GM12878 (cell line): Measurements from ENCODE around the gene NTN1. TPM values are rescaled to one million over a fixed set of nuclear protein-coding genes. Genes with fewer than 3 reads are reported as not detected.

Source experiments
- ATAC-seq: fragments of 200-7000 bp; cut with Tn5 transposase; 3 replicates; pipeline ENCODE4 v1.9.1; 2020; ENCODE audit warnings: mild to moderate bottlenecking, moderate library complexity
- BruUV-seq: library from RNA; stranded (reverse); fragments of 400-500 nt; replicated peaks from 2 replicates; lab custom pipeline; 2021; lab: Mats Ljungman, UMichigan
- CTCF ChIA-PET: fragments of 300-600 bp; sonication (Branson Sonifier 250); formaldehyde crosslinking; extraction: SDS; loops from one replicate; lab custom pipeline; 2021; ENCODE audit warnings: inconsistent platforms; lab: Yijun Ruan, JAX
- POLR2A ChIA-PET: fragments of 350-600 bp; formaldehyde crosslinking; extraction: SDS; loops from one replicate; lab custom pipeline; 2021; ENCODE audit warnings: inconsistent platforms; lab: Charles Lee
- RAD21 ChIA-PET: fragments of 300-600 bp; sonication (Branson Sonifier 250); formaldehyde crosslinking; loops from one replicate; lab custom pipeline; 2023; ENCODE audit warnings: antibody characterized with exemption; ENCODE audit not compliant: unreplicated experiment; lab: Charles Lee
- SMC1A ChIA-PET: fragments of 300-600 bp; sonication (Branson Sonifier 250); formaldehyde crosslinking; loops from one replicate; lab custom pipeline; 2023; ENCODE audit not compliant: unreplicated experiment, uncharacterized antibody; lab: Charles Lee
- DNase-seq: peaks from one replicate; pipeline ENCODE4 v3.0.0-alpha.2; 2011; ENCODE audit warnings: low read depth, low spot score
- FAIRE-seq: peaks from 3 replicates; lab custom pipeline; 2011; peaks lifted over from hg19 to GRCh38; lab: Jason Lieb, UNC
- H2AFZ ChIP-seq: 2 replicates; pipeline ENCODE4 v1.6.0; 2011; ENCODE audit warnings: low read depth, low read length, control low read depth; ENCODE audit not compliant: control insufficient read depth
- H3K27ac ChIP-seq: 2 replicates; pipeline ENCODE4 v1.5.1; 2011; ENCODE audit warnings: control low read depth; ENCODE audit not compliant: control insufficient read depth, insufficient read depth
- H3K27me3 ChIP-seq, 2 experiments: replicated peaks in 1 of 2; 2 replicates each; pipeline versions ENCODE4 v1.6.0 to v1.6.1; 2011; ENCODE audit warnings: low read length in 1 of 2; ENCODE audit not compliant: control insufficient read depth in 2 of 2, insufficient read depth in 2 of 2
- H3K36me3 ChIP-seq, 2 experiments: 2 replicates each; pipeline ENCODE4 v1.5.1; 2011; ENCODE audit warnings: low read length in 1 of 2; ENCODE audit not compliant: control insufficient read depth in 2 of 2, insufficient read depth in 2 of 2
- H3K4me1 ChIP-seq: 2 replicates; pipeline ENCODE4 v1.6.1; 2011; ENCODE audit warnings: mild to moderate bottlenecking, low read length, moderate library complexity, mixed read lengths; ENCODE audit not compliant: control insufficient read depth, insufficient read depth
- H3K4me2 ChIP-seq: 2 replicates; pipeline ENCODE4 v1.6.0; 2011; ENCODE audit warnings: control low read depth; ENCODE audit not compliant: control insufficient read depth, insufficient read depth
- H3K4me3 ChIP-seq: fragments of 200-600 bp; sonication (generic); 2 replicates; pipeline ENCODE4 v1.5.1; 2016
- H3K79me2 ChIP-seq: 2 replicates; pipeline ENCODE4 v1.6.0; 2011; ENCODE audit warnings: low read length; ENCODE audit not compliant: control insufficient read depth, insufficient read depth
- H3K9ac ChIP-seq: 2 replicates; pipeline ENCODE4 v1.8.0; 2011; ENCODE audit warnings: low read length, control low read depth, mixed read lengths; ENCODE audit not compliant: control insufficient read depth, insufficient read depth
- H3K9me3 ChIP-seq: replicated peaks from 3 replicates; pipeline ENCODE4 v1.5.1; 2011; ENCODE audit warnings: mild to moderate bottlenecking, low read length; ENCODE audit not compliant: control insufficient read depth, insufficient read depth
- H4K20me1 ChIP-seq: 2 replicates; pipeline ENCODE4 v1.6.0; 2011; ENCODE audit not compliant: control insufficient read depth, insufficient read depth
- CHD1 ChIP-seq: IDR thresholded peaks from 2 replicates; pipeline ENCODE4 v1.6.1; 2012; ENCODE audit warnings: low read depth, low read length, improper control_type of control experiment
- DPF2 ChIP-seq: fragments of 450-650 bp; IDR thresholded peaks from 2 replicates; pipeline ENCODE4 v1.6.1; 2017; ENCODE audit warnings: mild to moderate bottlenecking
- MYB ChIP-seq: fragments of 150-350 bp; IDR thresholded peaks from 2 replicates; pipeline ENCODE4 v1.6.1; 2014; ENCODE audit warnings: mild to moderate bottlenecking, low read depth, low read length, borderline replicate concordance
- NFXL1 ChIP-seq: fragments of 450-650 bp; IDR thresholded peaks from 2 replicates; pipeline ENCODE4 v1.6.1; 2017; ENCODE audit warnings: antibody characterized with exemption, mild to moderate bottlenecking, borderline replicate concordance
- TCF12 ChIP-seq: IDR thresholded peaks from 2 replicates; pipeline ENCODE4 v1.6.1; 2011; ENCODE audit warnings: low read depth, mild to moderate bottlenecking, low read length
- ZBTB40 ChIP-seq: fragments of 450-650 bp; IDR thresholded peaks from 2 replicates; pipeline ENCODE4 v1.6.1; 2016; ENCODE audit warnings: mild to moderate bottlenecking, moderate library complexity, borderline replicate concordance
- WGBS: methylation state at CpG from one replicate; pipeline ENCODE4 v1.1.6; 2016; ENCODE audit warnings: low lambda C conversion rate; ENCODE audit not compliant: insufficient replicate concordance, insufficient coverage; ENCODE audit errors: missing lambda C conversion rate; 5-methylcytosine and 5-hydroxymethylcytosine counted together
- in situ Hi-C: fragments of 300-500 bp; cut with MboI; formaldehyde crosslinking; loops from 9 replicates; pipeline ENCODE4 v1.14.3; 2018; ENCODE audit warnings: mixed read lengths
- intact Hi-C: fragments of 100-400 bp; cut with micrococcal nuclease; formaldehyde crosslinking; loops from one replicate; pipeline ENCODE4 v1.14.2; 2022; ENCODE audit not compliant: unreplicated experiment
- polyA plus RNA-seq, 11 experiments: library from polyadenylated mRNA; depleted of rRNA in 4 of 11; unstranded in 6 of 11; stranded (reverse) in 5 of 11; fragments of >200 nt; fragmentation: Nextera tagmentation in 4 of 11; fragmentation: Illumina TruSeq in 1 of 11; extraction: Ambion mirVana in 4 of 11; extraction: Trizol in 1 of 11; gene quantifications; 1 replicate in 1 of 11; 2 replicates in 10 of 11; pipeline versions ENCODE4 v1.2.1 to v1.2.3, GENCODE V29; 2011 to 2016; ENCODE audit warnings: inconsistent platforms in 2 of 11, missing spikeins in 2 of 11, low read depth in 1 of 11
- total RNA-seq, 4 experiments: library from RNA; depleted of rRNA in 3 of 4; stranded (reverse); fragments of >200 nt in 3 of 4; fragmentation: Illumina TruSeq in 1 of 4; extraction: Trizol in 1 of 4; gene quantifications; 2 replicates each; pipeline versions ENCODE4 v1.2.1 to v1.2.3, GENCODE V29; 2013 to 2021

NTN1 gene
- total and polyA plus RNA-seq, 10 of the 15 experiments (the other 5 are each of a cell fraction or from before 2014, with no cell fraction given): 0.02 to 0.89 (median 0.35) TPM

DNA sequence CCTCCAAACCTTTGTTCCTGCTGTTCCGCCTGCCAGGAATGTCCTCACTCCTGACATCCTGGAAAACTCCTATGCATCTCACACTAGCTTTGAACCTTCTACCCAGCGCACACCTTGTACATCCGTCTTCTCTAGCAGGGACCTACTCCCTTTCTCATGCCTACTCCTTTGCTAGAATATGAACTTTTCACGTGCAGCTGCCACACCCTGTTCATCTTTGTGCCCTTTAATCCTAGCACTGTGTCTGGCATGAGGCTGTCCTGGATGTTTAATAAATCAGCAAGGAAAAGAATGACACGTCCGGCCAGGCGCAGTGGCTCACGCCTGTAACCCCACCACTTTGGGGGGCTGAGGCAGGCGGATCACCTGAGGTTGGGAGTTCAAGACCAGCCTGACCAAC, 111.0 kb downstream of the NTN1 start:
- POLR2A ChIA-PET: no interaction called here
- no peak overlapping the region for H3K27ac ChIP-seq
- 33% methylated on average over 9 of the region's 9 CpGs for WGBS
- RAD21 ChIA-PET: no interaction called here
- in situ Hi-C loops: no loop called here
- no peak for DNase-seq
- H2AFZ ChIP-seq: no peak overlapping the region
- no peak for TF ChIP-seq ZBTB40
- TF ChIP-seq NFXL1: no peak
- TF ChIP-seq CHD1: no peak
- TF ChIP-seq TCF12: no peak
- TF ChIP-seq DPF2: no peak
- no peak for TF ChIP-seq MYB
- H4K20me1 ChIP-seq: no peaks in the 10 kb centered on the region
- H3K4me3 ChIP-seq: no peak overlapping the region
- H3K4me2 ChIP-seq: no peak overlapping the region
- CTCF ChIA-PET: no interaction called here
- H3K9ac ChIP-seq: no peak overlapping the region
- no peaks in the 10 kb centered on the region for H3K4me1 ChIP-seq
- no peak for ATAC-seq
- no peaks in the 10 kb centered on the region for H3K9me3 ChIP-seq
- H3K79me2 ChIP-seq: no peaks in the 10 kb centered on the region
- no peaks in the 10 kb centered on the region for H3K36me3 ChIP-seq
- H3K27me3 ChIP-seq: no peaks in the 10 kb centered on the region; a peak in 2 of 4 replicates
- FAIRE-seq: no peak
- intact Hi-C loops: no loop called here
- SMC1A ChIA-PET: interaction anchor here (1.0 kb wide), 1 partner anchor 159 kb away, joined by 3 read pairs; no protein-coding TSS in a partner anchor
- no TSS peak for BruUV-seq
